ENCODE data around the gene AQP3. TPM values are rescaled to one million over a fixed set of nuclear protein-coding genes. Genes with fewer than 3 reads are reported as not detected.

The AQP3 gene
- total RNA-seq, 1 experiment from 2014 or later: 1.0 TPM

GRCh38 chr9:33442125-33442524 lies 5.3 kb downstream of the AQP3 start:
- Histone ChIP-seq H3K27ac (ENCODE audit: low read length) (no peak overlapping the region), H3K27me3 (ENCODE audit: control insufficient read depth, insufficient read depth, low read length) (no peaks in the 10 kb centered on the region), H3K4me1 (ENCODE audit: control insufficient read depth, insufficient read depth, low read length) (peaks cover 6% of the 10 kb centered on the region; the same call in 1 of the 2 replicates), H3K36me3 (ENCODE audit: control insufficient read depth, insufficient read depth, low read length) (no peaks in the 10 kb centered on the region), H3K9me3 (ENCODE audit: control insufficient read depth, insufficient read depth, low read depth, low read length) (no peaks in the 10 kb centered on the region), H3K4me3 (ENCODE audit: low read depth in 2 of 2, low read length in 2 of 2) (no peak overlapping the region)
- in situ Hi-C loops (cut with HindIII; ENCODE audit: low pct_unique_long_range_greater_than_20kb, low sequenced_read_pairs) (no loop called here), intact Hi-C loops (cut with micrococcal nuclease; ENCODE audit: unreplicated experiment) (no loop called here)
- ChIA-PET CTCF (no interaction called here), POLR2A (no interaction called here)
- ATAC-seq: no peak
- DNase-seq (ENCODE audit: low read depth, low spot score): no peak
- TF ChIP-seq TCF7L2 (IDR thresholded peaks at IDR 0.05; ENCODE audit: low read depth, low read length) (no peak), REST (IDR thresholded peaks at IDR 0.05; ENCODE audit: insufficient read depth in 1 of 2, low read depth in 2 of 2, low read length in 1 of 2) (no peak), POLR2AphosphoS5 (IDR thresholded peaks at IDR 0.05; ENCODE audit: low read depth, low read length) (no peak), CTCF (IDR thresholded peaks at IDR 0.05) (no peak), SIN3A (IDR thresholded peaks at IDR 0.05; ENCODE audit: borderline replicate concordance, insufficient read depth, low read depth, low read length) (no peak)
- BruUV-seq (replicated peaks): no TSS peak

- no peak for TF ChIP-seq CTCF (IDR thresholded peaks at IDR 0.05)
- TF ChIP-seq POLR2AphosphoS5 (IDR thresholded peaks at IDR 0.05; ENCODE audit: low read depth, low read length): no peak
- TF ChIP-seq TCF7L2 (IDR thresholded peaks at IDR 0.05; ENCODE audit: low read depth, low read length): no peak
- ChIA-PET CTCF (no interaction called here), POLR2A (no interaction called here)
- H3K9me3 ChIP-seq (ENCODE audit: control insufficient read depth, insufficient read depth, low read depth, low read length): no peaks in the 10 kb centered on the region
- intact Hi-C loops (cut with micrococcal nuclease; ENCODE audit: unreplicated experiment) (no loop called here), in situ Hi-C loops (cut with HindIII; ENCODE audit: low pct_unique_long_range_greater_than_20kb, low sequenced_read_pairs) (no loop called here)
- H3K4me1 ChIP-seq (ENCODE audit: control insufficient read depth, insufficient read depth, low read length): 0 out of 2 replicates have a peak, but pooled peaks cover 3% of the 10 kb centered on the region
- no TSS peak for BruUV-seq (replicated peaks)
- no peak overlapping the region for H3K4me3 ChIP-seq (ENCODE audit: low read depth in 2 of 2, low read length in 2 of 2)
- no peak for ATAC-seq
- no peaks in the 10 kb centered on the region for H3K36me3 ChIP-seq (ENCODE audit: control insufficient read depth, insufficient read depth, low read length)
- no peaks in the 10 kb centered on the region for H3K27me3 ChIP-seq (ENCODE audit: control insufficient read depth, insufficient read depth, low read length)
- no peak for DNase-seq (ENCODE audit: low read depth, low spot score)
- no peak overlapping the region for H3K27ac ChIP-seq (ENCODE audit: low read length)
These were observed 6.8 kb downstream of the AQP3 start for GRCh38 chr9:33440609-33441008.
